GM21367 (cell line): ENCODE data around the gene FXYD6.
"Not testable (repeated sequence)": the region's sequence is repeated elsewhere in the genome, so short reads cannot be mapped to it uniquely, and the experiment has no call there.

Source experiments
- ATAC-seq: cut with Tn5 transposase; IDR thresholded peaks from one replicate; pipeline ENCODE4 v1.9.1; 2021; ENCODE audit not compliant: unreplicated experiment

Gene FXYD6

GRCh38 chr11:117870103-117870952 is 6.1 kb downstream of the FXYD6 start:
- ATAC-seq: no peak

GRCh38 chr11:117869604-117870003 is 6.9 kb downstream of the FXYD6 start:
- ATAC-seq: no peak

GRCh38 chr11:117868815-117869561 is 7.5 kb downstream of the FXYD6 start:
- no peak for ATAC-seq

DNA sequence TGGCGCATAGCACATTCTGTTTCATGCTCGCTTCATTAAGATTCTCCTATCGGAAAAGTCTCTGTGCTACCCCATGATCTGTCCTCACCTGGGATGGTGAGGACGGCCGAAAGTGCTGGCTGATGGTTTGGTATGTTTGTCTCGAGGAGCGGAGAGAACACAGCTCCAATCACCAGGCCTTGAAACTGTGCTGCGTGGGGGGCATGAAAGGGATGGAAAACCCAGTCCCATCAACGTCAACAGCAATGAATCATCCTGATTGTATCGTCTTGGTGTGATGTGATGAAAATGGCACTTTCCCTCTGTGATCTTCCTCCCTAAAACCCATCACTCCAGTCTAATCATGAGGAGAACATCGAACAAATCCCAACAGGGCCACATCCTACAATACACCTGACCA is 8.4 kb downstream of the FXYD6 start:
- no peak for ATAC-seq

GRCh38 chr11:117866526-117866925 is 9.9 kb downstream of the FXYD6 start:
- ATAC-seq: no peak

- not testable (repeated sequence) for ATAC-seq
Observed at GRCh38 chr11:117865546-117865945, 10.9 kb downstream of the FXYD6 start.

DNA sequence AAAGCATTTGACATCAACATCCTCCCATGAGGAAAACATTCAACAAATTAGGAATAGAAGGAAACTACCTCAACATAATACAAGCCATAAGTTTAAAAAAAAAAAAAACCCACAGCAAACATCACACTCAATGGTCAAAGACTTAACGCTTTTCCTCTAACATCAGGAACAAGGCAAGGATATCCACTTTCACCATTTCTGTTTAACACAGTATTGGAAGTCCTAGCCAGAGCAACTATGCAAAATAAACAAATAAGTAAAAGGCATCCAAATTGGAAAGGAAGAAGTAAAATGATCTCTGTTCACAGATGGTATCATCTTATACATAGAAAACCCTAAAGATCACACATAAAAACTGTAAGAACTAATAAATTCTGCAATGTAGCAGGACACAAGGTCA is 13.1 kb downstream of the FXYD6 start:
- no peak for ATAC-seq

- ATAC-seq: no peak
Observed at GRCh38 chr11:117862753-117863152, 13.7 kb downstream of the FXYD6 start.

DNA sequence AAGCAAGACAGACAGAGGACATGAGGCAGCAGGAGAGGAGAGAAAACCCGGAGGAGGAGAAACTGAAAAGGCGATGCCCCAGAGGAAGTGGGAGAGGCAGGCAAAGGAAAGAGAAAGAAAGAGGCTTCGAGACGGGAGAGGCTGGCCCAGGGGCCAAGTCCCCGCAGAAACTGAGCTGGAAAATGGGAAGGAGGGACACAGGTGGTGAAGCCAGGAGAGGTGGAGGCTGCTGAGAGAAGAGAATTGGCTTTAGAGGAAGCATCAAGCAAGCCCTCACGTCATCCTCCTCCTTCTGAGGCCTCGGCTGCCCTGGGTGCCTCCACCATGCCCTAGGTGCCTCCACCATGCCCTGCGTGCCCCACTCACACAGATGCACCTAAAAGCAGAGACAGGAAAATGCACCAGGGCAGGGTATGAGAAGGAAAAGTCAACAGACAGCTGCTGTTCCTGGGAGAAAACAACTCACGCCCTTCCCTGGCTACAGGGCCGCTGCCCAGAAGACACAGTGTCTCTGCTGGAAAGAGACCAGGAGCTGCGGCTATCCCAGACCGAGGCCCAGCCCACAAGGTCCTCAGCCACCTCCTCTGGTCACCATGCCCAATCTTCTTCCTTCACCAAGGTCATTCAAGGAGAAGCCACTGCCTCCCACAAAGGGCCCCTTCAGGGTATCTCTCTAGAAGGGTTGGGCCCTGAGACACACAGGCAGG is 14.3 kb downstream of the FXYD6 start:
- ATAC-seq: no peak

DNA sequence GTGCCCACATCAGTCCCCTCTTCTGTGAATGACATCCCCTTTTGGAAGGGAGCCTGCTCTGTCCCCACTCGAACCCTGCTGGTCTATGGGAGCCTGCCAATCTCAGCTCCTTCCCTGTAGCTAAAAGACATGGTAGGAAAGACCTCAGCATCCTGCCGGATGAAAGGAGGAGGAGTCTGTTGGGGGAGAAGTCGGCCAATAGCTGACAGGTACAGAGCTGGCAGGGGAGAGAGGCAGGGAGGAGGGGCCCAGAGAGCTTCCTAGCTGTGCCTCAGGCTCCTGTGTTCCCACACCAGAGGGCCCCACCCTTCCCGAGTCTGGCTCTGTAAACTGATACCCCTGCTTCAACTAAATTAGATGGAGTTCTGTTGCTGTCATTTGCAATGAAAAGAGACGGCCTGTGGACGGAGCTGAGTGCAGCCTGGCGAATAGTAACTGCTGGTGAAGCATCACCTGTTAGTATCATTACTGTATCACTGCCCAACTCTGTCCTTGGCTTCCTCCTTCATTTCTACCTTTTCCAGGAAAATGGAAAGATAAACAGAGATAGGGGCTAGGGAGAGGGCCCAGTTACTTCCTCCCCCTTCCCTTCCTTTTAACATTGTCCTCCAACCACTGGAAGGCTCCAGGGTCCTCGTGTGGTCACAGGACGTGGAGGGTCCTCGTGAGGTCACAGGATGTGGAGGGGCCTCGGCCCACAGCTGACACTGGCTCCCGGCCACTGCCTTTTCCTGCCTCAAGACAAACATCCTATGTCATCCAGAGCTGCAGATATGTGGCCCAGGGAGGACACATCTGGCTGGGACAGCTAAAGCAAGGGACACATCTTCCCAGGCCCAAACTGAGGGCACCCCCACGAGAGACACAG is 15.1 kb downstream of the FXYD6 start:
- no peak for ATAC-seq

GRCh38 chr11:117860139-117860538 is 16.3 kb downstream of the FXYD6 start:
- ATAC-seq: no peak

GRCh38 chr11:117859488-117860112 is 16.9 kb downstream of the FXYD6 start:
- no peak for ATAC-seq

DNA sequence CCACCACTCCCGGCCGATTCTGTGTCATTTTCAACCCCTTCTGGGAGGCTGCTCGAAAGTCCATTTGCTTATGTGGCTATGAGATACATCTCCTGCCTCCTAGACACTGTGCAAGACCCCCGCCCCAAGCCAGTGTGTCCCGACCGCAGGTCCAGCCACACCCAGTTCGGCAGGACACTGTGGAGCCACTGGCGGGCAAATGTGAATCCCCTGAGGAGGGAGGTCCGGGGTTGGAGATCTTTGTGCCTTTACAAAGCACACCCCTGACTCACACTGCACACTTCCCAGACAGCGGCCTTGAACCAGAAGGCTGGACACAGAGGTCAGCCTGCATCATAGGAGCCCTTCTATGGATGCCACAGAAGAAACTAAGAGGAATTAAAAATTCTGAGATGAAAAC is 17.4 kb downstream of the FXYD6 start:
- no peak for ATAC-seq

- ATAC-seq: no peak
Observed at GRCh38 chr11:117857734-117858414, 18.6 kb downstream of the FXYD6 start.

DNA sequence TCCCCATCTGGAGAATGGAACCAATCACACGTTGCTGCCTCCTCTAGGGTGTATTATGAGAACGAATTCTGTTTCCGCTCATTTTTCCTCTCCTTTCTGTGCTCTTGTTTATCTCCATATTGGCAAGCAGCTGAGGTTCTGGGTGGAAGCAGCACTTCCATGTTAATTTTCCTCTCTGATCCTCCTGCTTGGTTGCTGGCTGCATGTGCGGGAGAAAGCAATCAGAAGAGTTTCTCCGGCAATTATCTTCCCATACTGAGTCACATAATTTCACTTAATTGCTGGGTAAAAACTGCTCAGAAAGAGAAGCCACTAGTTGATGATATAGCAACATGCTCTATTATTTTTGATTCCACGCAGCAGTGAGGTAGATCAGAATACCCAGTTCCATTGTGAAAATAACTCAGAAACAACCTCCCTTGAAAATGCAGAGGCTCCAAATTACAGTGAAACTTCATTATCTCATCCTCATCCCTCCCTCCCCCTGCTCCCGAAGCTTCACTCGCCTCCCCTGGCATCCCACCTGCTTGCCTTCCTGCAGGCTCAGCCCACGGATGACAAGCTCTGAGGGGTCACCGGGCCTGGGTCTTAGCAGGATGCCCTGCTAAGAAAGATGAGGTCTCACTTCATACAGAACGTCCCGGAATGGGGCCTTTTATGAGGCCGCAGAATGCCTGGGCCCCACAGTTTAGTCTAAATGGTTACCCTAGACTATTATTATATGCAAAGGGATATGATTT is 20.4 kb downstream of the FXYD6 start:
- ATAC-seq: no peak

GRCh38 chr11:117855186-117855845 is 21.1 kb downstream of the FXYD6 start:
- no peak for ATAC-seq

- ATAC-seq: no peak
Observed at GRCh38 chr11:117852309-117852708, 24.1 kb downstream of the FXYD6 start.

DNA sequence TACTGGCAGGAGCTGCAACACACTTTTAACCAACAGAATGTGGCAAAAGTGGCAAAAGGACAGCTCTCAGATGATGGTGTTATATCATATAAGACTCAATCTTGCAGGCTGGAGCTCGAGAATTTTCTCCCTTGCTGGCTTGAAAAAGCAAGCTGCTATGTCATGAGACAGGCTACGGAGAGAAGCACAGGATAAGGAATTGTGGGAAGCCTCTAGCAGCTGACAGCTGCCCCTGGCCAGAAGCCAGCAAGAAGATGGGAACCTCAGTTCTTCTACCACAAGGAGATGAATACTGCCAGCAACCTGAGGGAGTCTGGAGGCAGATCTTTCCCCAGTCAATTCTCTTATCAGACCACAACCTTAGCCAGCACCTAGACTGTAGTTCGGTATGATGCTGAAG is 24.6 kb downstream of the FXYD6 start:
- ATAC-seq: no peak
